Erythroblast (primary cell): ENCODE measurements around the gene EPB41L2.
"Not testable (repeated sequence)": the region's sequence is repeated elsewhere in the genome, so short reads cannot be mapped to it uniquely, and the experiment has no call there.

ENCODE experiments used
- DNase-seq, 2 experiments: peaks; one replicate each; lab custom pipeline; 2025; lab: John Stamatoyannopoulos, UW
- GATA1 ChIP-seq: IDR thresholded peaks from 2 replicates; pipeline ENCODE4 v1.6.1; 2011; ENCODE audit warnings: low read depth, mild to moderate bottlenecking, control low read depth, low read length, moderate library complexity
- POLR2A ChIP-seq: IDR thresholded peaks from 2 replicates; pipeline ENCODE4 v1.6.1; 2011; ENCODE audit warnings: mild to moderate bottlenecking, low read length

The EPB41L2 gene

DNA sequence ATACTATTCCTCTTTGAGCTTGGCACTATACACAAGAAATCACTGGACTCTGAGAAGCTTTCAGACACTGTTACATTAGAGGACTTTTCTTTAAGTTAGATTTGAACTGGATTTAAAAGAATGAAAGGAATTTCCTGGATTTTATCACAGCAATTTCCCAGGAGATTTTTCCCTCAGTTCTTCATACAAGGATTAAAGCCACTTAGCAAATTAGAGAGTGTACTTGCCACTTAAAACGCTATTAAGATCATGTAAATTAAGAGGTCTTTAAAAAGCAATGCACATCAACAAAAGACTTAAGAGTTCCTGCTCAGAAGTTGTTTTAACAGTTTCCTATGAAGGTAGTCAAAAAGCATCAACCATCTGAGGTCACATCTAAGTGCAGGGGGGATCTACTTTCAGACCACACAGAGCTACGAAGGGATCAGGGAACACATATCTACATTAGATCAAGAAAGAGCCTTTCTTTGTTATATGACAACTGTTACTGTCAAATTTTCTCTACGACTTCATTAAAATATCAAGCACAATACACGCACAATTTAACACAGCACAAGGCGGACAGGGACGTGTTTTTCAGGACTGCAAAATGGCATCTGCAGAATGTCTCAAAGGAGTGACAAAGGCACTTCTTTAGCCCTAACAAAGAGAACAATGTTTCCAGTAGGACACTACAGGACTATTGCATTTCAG lies 65.8 kb downstream of the EPB41L2 start:
- no peak for DNase-seq
- TF ChIP-seq GATA1 (no peak), POLR2A (no peak)

DNA sequence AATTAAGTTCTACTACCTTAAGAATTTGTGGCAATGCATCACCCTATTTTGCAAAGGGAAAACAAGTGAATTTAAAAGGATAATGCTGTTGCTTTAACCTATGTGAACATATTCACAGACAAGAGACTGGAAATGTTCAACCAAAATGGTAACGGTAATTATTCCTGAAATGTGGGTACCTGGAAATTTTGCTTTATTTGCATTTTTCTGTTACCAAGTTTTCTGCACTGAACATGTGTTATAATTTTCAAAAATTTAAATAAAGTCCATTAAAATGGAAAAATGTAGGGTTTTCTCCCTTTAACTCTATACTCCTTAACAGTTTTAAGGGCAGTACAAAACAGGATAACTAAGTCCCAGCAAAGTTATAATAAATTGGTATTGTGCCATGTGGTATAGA lies 66.4 kb downstream of the EPB41L2 start:
- no peak for DNase-seq
- no peak for TF ChIP-seq POLR2A
- no peak for TF ChIP-seq GATA1

DNA sequence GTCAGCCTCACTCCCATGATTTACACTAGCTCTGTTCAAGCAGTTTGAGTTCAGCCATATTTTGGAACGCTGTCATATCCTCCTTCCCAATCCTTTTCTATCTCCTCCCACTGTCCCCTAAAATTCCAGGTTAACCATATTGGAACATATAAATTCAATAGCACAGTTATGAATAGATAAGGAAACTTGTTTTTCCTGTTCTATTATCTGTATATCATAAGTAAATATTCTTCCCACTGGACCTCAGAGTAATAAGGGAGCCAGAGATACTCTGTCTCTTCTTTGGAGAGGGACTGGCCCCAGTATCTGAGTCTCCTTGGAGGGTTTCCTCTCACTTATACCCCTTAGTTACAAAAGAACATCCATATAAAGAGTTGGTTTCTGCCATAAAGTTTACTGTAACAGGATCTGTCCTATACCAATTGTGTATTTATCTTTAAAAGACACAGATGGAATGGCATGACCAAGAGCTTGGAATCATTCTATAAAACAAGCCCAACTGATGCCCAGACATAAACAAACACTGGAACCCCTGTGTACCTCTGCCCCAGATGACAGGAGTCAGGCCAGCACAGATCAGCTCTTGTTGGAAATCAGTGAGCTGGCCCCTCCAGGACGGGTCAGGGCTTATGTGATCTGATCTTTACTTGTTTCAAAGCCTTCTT lies 67.1 kb downstream of the EPB41L2 start:
- TF ChIP-seq POLR2A, result no peak
- TF ChIP-seq GATA1, result no peak
- DNase-seq, result no peak

DNA sequence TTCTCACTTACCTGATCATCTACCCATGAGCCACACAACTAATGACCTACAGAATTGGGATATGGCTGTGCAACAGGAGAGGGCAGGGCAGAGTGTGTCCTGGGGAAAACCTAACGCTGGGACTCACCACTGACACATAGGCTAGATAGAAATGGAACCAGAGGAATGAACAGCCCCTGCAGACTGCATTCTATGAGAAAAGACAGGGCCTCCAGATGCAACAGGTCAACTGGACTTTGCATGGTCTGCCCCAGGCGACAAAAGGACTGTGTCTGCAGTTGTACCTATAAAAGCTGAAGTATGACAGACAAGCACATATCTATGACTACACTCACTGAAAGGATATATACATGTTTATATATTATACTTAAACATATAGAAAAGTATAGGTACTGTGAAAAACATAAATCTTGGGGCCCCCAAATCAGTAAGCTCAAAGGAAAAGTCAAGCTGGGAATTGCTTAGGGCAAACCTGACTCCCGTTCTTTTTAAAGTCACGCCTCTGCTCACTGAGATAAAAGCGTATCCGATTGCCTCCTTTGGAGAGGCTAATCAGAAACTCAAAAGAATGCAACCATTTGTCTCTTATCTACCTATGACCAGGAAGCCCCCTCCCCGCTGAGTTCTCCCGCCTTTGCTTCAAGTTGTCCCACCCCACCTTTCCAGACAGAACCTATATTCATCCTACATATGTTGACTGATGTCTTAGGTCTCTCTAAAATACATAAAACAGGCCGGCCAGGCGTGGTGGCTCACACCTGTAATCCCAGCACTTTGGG lies 68.5 kb downstream of the EPB41L2 start:
- TF ChIP-seq POLR2A (no peak), GATA1 (no peak)

DNA sequence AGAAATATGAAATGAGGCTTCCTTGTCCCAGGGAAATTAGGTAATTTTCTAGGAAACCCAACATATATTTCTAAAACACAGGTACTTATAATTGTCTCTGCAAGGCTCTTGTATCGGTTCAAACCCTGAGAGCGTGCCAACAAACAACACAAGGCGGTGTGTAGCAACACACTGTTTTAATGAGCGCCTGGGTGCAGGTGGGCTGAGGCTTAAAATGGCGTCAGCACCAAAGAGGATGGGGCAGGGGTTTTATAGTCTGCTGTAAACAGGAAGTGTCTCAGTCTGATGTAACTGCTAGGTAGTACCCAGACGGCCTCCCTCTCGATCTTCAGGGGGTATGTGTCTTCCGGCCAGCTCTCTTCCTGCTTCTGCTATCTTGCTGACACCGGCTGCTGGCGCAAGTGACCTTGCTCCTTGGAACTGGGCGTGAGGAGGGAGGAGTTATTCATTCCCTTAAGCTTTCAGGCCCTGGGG lies 69.7 kb downstream of the EPB41L2 start:
- no peak for DNase-seq
- TF ChIP-seq GATA1, result no peak
- TF ChIP-seq POLR2A, result no peak

More for the DNA sequence above, 68.5 kb downstream of the EPB41L2 start:
- no peak for DNase-seq

DNA sequence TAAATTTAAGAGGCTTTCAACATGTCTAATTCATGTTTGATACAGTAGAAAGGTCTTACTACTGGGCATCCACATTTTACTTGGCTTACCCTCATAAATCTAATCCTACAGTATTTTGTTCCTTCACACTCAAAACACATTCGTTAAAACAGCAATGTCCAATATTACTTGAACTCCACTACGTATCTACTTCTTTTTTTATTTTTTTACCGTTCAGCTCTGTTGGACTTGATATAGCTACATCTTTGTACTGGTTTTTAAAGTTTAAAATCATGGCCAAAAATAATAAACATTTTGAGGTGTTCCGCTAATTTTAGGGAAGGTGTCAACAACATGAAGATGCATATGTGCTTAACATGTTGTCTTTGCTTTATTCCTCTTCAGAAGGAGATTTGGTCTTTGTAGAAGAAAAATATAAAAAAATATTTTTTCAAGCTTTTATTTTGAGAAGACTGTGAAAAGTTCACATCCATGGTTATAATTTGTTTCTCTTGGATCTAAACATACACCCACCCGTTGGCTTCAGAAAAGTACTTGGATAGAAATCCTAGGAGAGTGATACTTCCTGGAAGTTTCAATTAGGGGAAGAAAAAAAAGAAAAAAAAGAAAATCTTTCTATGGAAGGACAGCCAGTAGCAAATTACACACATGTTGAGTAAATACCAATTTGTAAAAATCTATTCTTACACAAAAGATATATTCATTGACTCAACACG lies 71.5 kb downstream of the EPB41L2 start:
- TF ChIP-seq GATA1, result no peak
- DNase-seq, result no peak

DNA sequence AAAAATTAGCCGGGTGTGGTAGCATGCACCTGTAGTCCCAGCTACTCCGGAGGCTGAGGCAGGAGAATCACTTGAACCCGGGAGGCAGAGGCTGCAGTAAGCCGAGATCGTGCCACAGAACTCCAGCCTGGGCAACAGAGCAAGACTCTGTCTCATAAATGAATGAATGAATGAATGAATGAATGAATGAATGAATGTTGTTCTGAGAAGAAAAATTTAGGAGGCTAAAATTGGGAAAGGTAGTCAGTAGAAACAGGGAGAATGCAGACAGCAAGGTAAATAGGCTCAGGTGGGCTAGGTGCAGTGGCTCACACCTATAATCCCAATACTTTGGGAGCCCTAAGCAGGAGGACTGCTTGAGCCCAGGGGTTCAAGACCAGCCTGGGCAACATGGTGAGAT lies 75.5 kb downstream of the EPB41L2 start:
- not testable (repeated sequence) for DNase-seq

DNA sequence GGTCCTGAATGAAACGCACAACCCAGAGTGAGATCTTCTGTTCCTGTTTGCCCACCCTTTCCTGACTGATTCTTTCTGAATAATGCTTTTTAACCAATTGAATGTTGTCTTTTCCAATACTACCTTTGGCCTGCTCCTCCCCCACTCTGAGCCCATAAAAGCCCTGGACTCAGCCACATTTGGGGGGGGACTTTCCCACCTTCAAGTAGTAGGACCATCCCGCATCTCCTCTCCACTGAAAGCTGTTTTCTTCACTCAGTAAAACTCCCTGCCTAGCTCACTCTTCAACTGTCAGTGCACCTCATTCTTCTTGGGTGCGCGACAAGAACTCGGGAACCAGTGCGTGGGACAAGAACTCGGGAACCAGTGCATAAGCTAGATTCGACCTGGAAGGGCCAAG lies 77.9 kb downstream of the EPB41L2 start:
- TF ChIP-seq POLR2A, result no peak
- TF ChIP-seq GATA1, result no peak
- DNase-seq, result no peak

DNA sequence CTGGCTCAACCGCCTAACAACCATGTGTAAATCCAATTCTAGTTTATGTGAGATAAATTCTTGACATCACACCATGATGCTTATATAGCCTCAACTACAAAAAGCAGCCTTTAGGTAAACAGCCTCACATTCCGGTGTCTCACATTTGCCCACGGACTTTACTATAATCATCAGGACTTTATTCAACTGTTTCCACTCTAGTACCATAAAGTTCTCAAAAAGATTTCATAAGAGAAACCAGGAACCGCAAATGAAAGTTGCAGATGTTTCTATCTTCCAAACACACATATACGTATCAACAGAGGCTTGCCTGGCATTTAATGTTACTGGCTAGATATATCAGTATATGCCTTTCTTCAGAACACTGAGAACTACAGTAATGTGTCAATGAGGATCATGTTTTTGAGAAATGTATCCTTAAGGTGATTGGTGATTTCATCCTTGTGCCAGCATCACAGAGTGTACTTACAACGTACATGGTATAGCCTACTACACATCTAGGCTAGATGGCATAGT lies 80.0 kb downstream of the EPB41L2 start:
- no peak for DNase-seq
- TF ChIP-seq POLR2A (no peak), GATA1 (no peak)

DNA sequence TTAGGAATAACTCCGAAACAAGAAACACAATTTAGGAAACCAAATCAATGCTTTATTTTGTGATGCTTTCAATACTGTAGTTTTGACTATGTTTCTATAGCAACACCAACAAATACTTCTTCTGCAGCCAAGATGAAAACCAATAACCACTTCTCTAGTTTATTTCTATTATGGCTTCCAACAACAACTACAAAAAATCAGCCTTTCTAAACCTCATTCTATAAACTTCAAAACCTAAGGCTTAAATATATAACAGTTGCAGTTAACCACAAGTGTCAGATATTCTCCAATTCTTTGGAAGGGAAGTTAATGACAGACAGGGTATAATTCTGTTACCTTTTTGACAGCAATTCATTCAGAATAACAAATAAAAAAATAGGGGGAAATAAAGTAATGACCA lies 80.9 kb downstream of the EPB41L2 start:
- TF ChIP-seq POLR2A (no peak), GATA1 (no peak)
- DNase-seq, result no peak

DNA sequence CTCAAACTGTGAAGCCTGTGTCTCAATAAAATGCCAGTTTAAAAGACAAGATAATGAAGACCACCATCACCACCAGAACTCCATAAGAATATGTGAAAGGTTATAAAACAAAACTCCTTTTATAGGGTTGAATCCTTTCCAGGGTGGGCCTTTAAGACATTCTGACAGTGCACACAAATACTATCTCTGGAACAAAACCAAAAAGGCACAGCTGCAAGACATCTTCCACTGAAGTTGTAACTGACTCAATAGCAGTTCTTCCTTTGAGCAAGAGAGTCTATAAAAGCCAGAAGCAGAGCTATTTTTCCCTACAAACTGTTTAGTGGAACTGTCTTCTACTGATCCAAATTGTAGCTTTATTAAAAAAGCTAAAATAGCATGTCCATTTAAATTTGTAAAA lies 81.6 kb downstream of the EPB41L2 start:
- DNase-seq, result no peak
- TF ChIP-seq POLR2A (no peak), GATA1 (no peak)

DNA sequence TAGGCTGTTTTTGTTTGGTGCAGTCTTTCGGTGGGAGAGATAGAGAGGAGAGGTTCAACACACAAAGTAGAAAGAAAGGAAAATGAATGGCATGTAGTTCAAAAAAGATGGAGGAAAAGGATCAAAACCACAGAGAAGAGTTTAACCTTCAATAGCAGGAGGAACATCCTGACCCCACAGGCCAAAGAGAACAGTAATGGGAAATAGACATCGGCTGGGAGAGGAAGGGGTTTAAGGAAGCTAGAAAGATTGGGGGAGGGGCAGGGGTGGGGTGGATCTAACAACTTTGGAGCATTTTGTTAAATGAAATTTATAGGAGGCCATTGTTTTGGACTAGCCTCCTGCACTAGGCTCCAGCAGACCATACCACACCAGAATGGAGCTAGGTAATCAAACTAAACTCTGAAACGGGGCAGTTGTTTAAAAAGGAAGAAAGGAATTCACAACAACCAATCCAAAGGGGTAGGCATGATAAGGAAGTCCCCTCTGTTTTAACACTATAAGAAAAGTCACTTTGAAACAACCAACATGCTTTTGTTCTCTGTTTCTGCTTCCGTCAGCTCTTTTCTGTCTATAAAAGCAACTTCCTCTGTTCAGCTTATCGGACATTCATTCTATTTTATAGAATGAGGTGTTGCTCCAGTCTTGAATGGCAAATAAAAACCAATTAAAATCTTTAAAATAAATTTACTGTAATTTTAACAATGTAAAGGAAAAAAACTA lies 82.6 kb downstream of the EPB41L2 start:
- no peak for DNase-seq
- TF ChIP-seq GATA1 (no peak), POLR2A (no peak)
